KOPT-K1 (cell line): Measurements from ENCODE around the gene AGRN.
"Not testable (repeated sequence)": the region's sequence is repeated elsewhere in the genome, so short reads cannot be mapped to it uniquely, and the experiment has no call there.

Experiments
- H3K27ac ChIP-seq: fragments of 200-600 bp; sonication (generic); 2 replicates; pipeline ENCODE4 v1.5.1; 2016; ENCODE audit warnings: antibody characterized with exemption, mild to moderate bottlenecking, low read depth, low read length; ENCODE audit not compliant: poor library complexity, severe bottlenecking
- H3K36me3 ChIP-seq: fragments of 200-600 bp; sonication (generic); 2 replicates; pipeline ENCODE4 v1.5.1; 2017; ENCODE audit warnings: antibody characterized with exemption, mild to moderate bottlenecking, low read length, moderate library complexity; ENCODE audit not compliant: insufficient read depth
- H3K9me3 ChIP-seq: fragments of 200-600 bp; sonication (generic); 2 replicates; pipeline ENCODE4 v1.5.1; 2017; ENCODE audit warnings: antibody characterized with exemption, low read length, mild to moderate bottlenecking; ENCODE audit not compliant: insufficient read depth, poor library complexity, severe bottlenecking

Gene AGRN

GRCh38 chr1:1019122-1019999 is 559 bp upstream of the AGRN start:
- no peaks in the 10 kb centered on the region for H3K9me3 ChIP-seq
- H3K27ac ChIP-seq = no peak overlapping the region
- H3K36me3 ChIP-seq = no peaks in the 10 kb centered on the region

GRCh38 chr1:1020415-1021009 is 592 bp downstream of the AGRN start:
- Histone ChIP-seq H3K36me3 (no peaks in the 10 kb centered on the region), H3K27ac (no peak overlapping the region), H3K9me3 (no peaks in the 10 kb centered on the region)

- Histone ChIP-seq H3K36me3 (no peaks in the 10 kb centered on the region), H3K27ac (no peak overlapping the region), H3K9me3 (no peaks in the 10 kb centered on the region)
Observed at GRCh38 chr1:1021010-1021919, 1.3 kb downstream of the AGRN start.

- no peaks in the 10 kb centered on the region for H3K9me3 ChIP-seq
- H3K27ac ChIP-seq = no peak overlapping the region
- H3K36me3 ChIP-seq = no peaks in the 10 kb centered on the region
Observed at GRCh38 chr1:1021920-1022259, 2.0 kb downstream of the AGRN start.

- H3K27ac ChIP-seq = no peak overlapping the region
- H3K36me3 ChIP-seq = no peaks in the 10 kb centered on the region
- H3K9me3 ChIP-seq = no peaks in the 10 kb centered on the region
Observed at GRCh38 chr1:1022302-1023009, 2.5 kb downstream of the AGRN start.

- no peaks in the 10 kb centered on the region for H3K9me3 ChIP-seq
- no peak overlapping the region for H3K27ac ChIP-seq
- no peaks in the 10 kb centered on the region for H3K36me3 ChIP-seq
Observed at GRCh38 chr1:1023700-1024099, 3.8 kb downstream of the AGRN start.

- Histone ChIP-seq H3K36me3 (no peaks in the 10 kb centered on the region), H3K9me3 (no peaks in the 10 kb centered on the region), H3K27ac (no peak overlapping the region)
Observed at GRCh38 chr1:1024149-1024770, 4.3 kb downstream of the AGRN start.

GRCh38 chr1:1024771-1025699 is 5.1 kb downstream of the AGRN start:
- Histone ChIP-seq H3K36me3 (no peaks in the 10 kb centered on the region), H3K9me3 (no peaks in the 10 kb centered on the region), H3K27ac (no peak overlapping the region)

- no peaks in the 10 kb centered on the region for H3K36me3 ChIP-seq
- no peaks in the 10 kb centered on the region for H3K9me3 ChIP-seq
- H3K27ac ChIP-seq = no peak overlapping the region
Observed at GRCh38 chr1:1025730-1026129, 5.8 kb downstream of the AGRN start.

- Histone ChIP-seq H3K27ac (no peak overlapping the region), H3K36me3 (no peaks in the 10 kb centered on the region), H3K9me3 (no peaks in the 10 kb centered on the region)
Observed at GRCh38 chr1:1026599-1027413, 6.9 kb downstream of the AGRN start.

- H3K27ac ChIP-seq = no peak overlapping the region
- H3K36me3 ChIP-seq = no peaks in the 10 kb centered on the region
Observed at GRCh38 chr1:1027791-1028190, 7.9 kb downstream of the AGRN start.

GRCh38 chr1:1030867-1031658 is 11.1 kb downstream of the AGRN start:
- not testable (repeated sequence) for H3K27ac ChIP-seq, H3K9me3 ChIP-seq, H3K36me3 ChIP-seq

More at GRCh38 chr1:1027791-1028190, 7.9 kb downstream of the AGRN start:
- no peaks in the 10 kb centered on the region for H3K9me3 ChIP-seq
